SK-N-MC (cell line): ENCODE results near the gene CFAP69.

Experiments used
- EZH2 ChIP-seq: fragments of 200-600 bp; sonication (generic); IDR thresholded peaks from one replicate; pipeline ENCODE4 v1.6.1; 2017; ENCODE audit warnings: antibody characterized with exemption
- FOXP2 ChIP-seq: optimal IDR thresholded peaks from 2 replicates; pipeline ENCODE3; 2011; ENCODE audit warnings: mild to moderate bottlenecking, moderate library complexity; ENCODE audit not compliant: insufficient read depth; ENCODE audit errors: extremely low read length, control extremely low read depth
- POLR2AphosphoS5 ChIP-seq: IDR thresholded peaks from 2 replicates; pipeline ENCODE4 v1.6.1; 2012; ENCODE audit warnings: mild to moderate bottlenecking, low read depth, low read length, borderline replicate concordance

DNA sequence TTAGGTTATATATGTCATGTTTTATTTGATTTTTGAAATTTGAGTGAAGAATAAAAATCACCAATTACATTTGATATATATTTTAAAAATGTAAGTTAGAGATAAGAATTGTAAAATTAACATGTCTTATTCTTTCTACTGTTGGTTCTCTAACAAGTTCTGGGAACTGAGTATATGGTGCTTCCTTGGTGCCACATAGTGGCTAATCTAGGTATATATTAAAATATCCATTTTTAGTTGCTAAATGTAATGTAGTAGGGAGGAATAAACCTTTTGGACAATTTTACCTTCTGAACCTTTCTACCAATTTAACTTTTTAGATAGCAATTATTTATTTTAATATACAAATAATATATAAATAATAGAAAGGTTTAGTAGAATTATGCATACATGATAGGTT, 17.5 kb downstream of the CFAP69 start:
- TF ChIP-seq POLR2AphosphoS5 (no peak), EZH2 (no peak), FOXP2 (no peak)
